ENCODE measurements around the gene SLC36A3.

GRCh38 chr5:151328734-151329133, 25.2 kb upstream of the SLC36A3 start:
- TF ChIP-seq CTCF (IDR thresholded peaks at IDR 0.05) (no peak), EP300 (IDR thresholded peaks at IDR 0.05) (no peak)
